GM12878 (cell line): Measurements from ENCODE around the gene APOH.

Experiments used
- CREB1 ChIP-seq: IDR thresholded peaks from 2 replicates; pipeline ENCODE4 v1.6.1; 2012; ENCODE audit warnings: low read depth, mild to moderate bottlenecking, inconsistent platforms
- CTCF ChIP-seq, 3 experiments: IDR thresholded peaks in 2 of 3; conservative IDR thresholded peaks in 1 of 3; 2 replicates each; pipeline ENCODE4 v1.5.1; 2011; ENCODE audit warnings: low read depth in 3 of 3, low read length in 3 of 3, mild to moderate bottlenecking in 3 of 3, control low read depth in 2 of 3, moderate library complexity in 2 of 3, inconsistent platforms in 1 of 3, mixed read lengths in 1 of 3; ENCODE audit not compliant: control insufficient read depth in 2 of 3, insufficient read depth in 1 of 3; ENCODE audit errors: extremely low read depth in 1 of 3
- E2F8 ChIP-seq: fragments of 450-650 bp; IDR thresholded peaks from 2 replicates; pipeline ENCODE4 v1.6.1; 2018; ENCODE audit warnings: mild to moderate bottlenecking, low read depth, moderate library complexity; ENCODE audit not compliant: partially characterized antibody
- EP300 ChIP-seq, 2 experiments: fragments of 150-350 bp in 1 of 2; IDR thresholded peaks; 2 replicates each; pipeline ENCODE4 v1.6.1; 2011 to 2012; ENCODE audit warnings: low read depth in 2 of 2, low read length in 2 of 2, borderline replicate concordance in 1 of 2, improper control_type of control experiment in 1 of 2, inconsistent platforms in 1 of 2; ENCODE audit not compliant: control insufficient read depth in 1 of 2
- LARP7 ChIP-seq: fragments of 450-650 bp; IDR thresholded peaks from 2 replicates; pipeline ENCODE4 v1.6.1; 2017; ENCODE audit warnings: mild to moderate bottlenecking
- TARDBP ChIP-seq: IDR thresholded peaks from 2 replicates; pipeline ENCODE4 v1.6.1; 2016; ENCODE audit warnings: borderline replicate concordance
- ZBED1 ChIP-seq: IDR thresholded peaks from 2 replicates; pipeline ENCODE4 v1.6.1; 2016; ENCODE audit warnings: borderline replicate concordance
- TF ChIP-seq, protein P1 (sequence below): IDR thresholded peaks from 2 replicates; pipeline ENCODE4 v1.6.1; 2012; ENCODE audit warnings: mild to moderate bottlenecking, low read depth, low read length

- TF ChIP-seq LARP7, result no peak
- no peak for TF ChIP-seq CTCF (IDR thresholded peaks at IDR 0.05 in 2 of 3, conservative IDR thresholded peaks at IDR 0.05 in 1 of 3; ENCODE audit: control insufficient read depth in 2 of 3, extremely low read depth in 1 of 3, insufficient read depth in 1 of 3, low read depth in 3 of 3, low read length in 3 of 3)
- TF ChIP-seq CREB1, result no peak
- TF ChIP-seq EP300 (IDR thresholded peaks at IDR 0.05; ENCODE audit: borderline replicate concordance in 1 of 2, control insufficient read depth in 1 of 2, low read depth in 2 of 2, low read length in 2 of 2), result no peak
- TF ChIP-seq, protein P1, sequence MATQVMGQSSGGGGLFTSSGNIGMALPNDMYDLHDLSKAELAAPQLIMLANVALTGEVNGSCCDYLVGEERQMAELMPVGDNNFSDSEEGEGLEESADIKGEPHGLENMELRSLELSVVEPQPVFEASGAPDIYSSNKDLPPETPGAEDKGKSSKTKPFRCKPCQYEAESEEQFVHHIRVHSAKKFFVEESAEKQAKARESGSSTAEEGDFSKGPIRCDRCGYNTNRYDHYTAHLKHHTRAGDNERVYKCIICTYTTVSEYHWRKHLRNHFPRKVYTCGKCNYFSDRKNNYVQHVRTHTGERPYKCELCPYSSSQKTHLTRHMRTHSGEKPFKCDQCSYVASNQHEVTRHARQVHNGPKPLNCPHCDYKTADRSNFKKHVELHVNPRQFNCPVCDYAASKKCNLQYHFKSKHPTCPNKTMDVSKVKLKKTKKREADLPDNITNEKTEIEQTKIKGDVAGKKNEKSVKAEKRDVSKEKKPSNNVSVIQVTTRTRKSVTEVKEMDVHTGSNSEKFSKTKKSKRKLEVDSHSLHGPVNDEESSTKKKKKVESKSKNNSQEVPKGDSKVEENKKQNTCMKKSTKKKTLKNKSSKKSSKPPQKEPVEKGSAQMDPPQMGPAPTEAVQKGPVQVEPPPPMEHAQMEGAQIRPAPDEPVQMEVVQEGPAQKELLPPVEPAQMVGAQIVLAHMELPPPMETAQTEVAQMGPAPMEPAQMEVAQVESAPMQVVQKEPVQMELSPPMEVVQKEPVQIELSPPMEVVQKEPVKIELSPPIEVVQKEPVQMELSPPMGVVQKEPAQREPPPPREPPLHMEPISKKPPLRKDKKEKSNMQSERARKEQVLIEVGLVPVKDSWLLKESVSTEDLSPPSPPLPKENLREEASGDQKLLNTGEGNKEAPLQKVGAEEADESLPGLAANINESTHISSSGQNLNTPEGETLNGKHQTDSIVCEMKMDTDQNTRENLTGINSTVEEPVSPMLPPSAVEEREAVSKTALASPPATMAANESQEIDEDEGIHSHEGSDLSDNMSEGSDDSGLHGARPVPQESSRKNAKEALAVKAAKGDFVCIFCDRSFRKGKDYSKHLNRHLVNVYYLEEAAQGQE, result no peak
- TF ChIP-seq TARDBP, result no peak
- no peak for TF ChIP-seq ZBED1
- TF ChIP-seq E2F8, result no peak
Observed at GRCh38 chr17:66270106-66270505, 40.9 kb upstream of the APOH start.
